GM10847 (cell line): ENCODE measurements around the gene KMT2D.

ENCODE experiments used
- POLR2A ChIP-seq: IDR thresholded peaks from 2 replicates; pipeline ENCODE4 v1.6.1; 2011; ENCODE audit not compliant: insufficient read length; ENCODE audit errors: extremely low read depth

The KMT2D gene

DNA sequence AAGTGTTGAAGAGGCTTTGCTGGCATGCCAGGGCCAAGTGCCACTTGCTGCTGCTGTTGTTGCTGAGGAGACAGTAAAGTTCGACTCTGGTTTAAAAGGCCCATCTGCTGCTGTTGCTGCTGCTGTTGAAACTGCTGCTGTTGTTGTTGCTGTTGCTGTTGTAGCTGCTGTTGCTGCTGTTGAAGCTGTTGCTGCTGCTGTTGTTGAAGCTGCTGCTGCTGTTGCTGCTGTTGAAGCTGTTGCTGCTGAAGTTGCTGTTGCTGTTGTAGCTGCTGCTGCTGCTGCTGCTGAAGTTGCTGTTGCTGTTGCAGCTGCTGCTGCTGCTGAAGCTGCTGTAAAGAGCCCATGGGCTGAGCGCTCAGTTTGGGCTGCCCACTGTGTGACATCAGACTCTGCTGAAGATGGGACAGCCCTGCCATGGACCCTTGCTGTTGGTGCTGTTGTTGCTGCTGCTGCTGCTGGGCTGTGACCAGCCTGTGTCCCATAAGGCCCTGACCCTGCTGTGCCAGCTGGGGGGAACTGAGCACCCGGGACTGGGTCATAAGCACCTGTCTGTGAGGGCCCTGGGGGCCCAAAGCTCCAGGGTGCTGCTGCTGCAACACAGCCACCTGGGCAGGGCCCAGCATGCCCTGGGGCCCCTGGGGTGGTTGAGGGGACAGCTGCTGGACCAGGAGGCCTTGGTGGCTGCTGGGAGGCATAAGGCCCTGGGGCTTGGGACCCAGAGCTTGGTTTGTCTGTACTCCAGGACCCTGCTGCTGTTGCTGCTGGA, 27.7 kb downstream of the KMT2D start:
- TF ChIP-seq POLR2A: no peak

DNA sequence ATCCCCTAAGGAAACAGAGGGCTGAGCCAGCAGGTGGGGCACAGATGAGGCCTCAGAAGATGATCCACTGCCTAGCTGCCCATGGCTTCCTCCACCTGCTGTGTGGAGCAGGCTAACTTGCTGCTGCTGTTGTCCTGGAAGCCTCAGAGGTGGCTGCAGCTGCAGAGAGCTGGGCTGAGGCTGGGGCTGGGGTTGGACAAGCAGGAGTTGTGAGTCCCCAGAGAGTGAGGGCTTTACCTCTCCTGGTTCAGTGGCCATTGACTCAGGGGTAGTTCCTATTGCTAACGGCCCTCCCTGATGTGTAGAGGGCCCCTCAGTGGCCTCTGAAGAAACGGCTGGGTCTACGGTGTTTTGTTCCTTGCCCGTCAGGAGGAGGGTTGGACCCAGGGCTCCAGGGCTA, 28.3 kb downstream of the KMT2D start:
- no peak for TF ChIP-seq POLR2A

GRCh38 chr12:49031573-49032161, 28.9 kb downstream of the KMT2D start:
- no peak for TF ChIP-seq POLR2A

DNA sequence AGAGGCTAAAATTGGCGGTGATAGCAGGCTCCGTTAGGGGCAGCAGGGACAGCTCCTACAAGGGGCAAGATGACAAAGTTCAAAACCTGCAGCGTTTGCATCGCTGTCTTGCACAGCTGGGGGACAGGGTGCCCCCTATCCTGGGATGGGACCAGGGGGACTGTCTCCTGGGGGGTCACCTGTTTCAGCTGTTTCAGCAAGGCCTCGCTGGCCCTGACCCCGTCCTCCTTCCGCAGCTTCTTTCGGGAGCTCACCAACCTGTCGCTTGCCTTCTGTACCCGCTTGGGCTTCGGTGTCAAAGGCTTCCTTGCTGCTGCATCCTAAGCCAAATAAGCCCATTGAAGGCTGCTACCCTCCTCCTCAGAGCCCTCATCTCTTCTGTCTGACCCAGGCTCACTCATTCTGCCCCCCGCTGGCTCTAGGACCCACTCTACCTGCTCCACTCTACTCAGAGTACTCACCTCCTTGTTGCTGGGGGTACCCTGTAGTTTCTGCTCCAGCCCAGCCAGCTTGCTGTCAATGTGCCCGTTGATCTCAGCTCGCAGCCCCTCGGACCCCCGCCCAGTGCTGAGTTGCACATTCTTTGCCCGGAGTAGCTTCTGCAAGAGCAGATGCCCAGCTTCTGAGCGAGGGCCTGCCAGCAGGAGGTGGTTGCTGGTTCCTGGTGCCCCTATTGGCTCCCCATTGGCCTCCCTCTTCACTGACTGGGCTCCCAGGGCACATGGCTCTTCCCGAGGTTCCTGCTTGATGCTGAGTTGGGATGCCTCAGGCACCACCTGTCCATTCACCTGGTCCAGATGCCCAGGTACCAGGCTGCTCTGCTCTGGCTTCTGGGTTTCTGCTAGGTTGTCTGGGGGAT, 29.7 kb downstream of the KMT2D start:
- TF ChIP-seq POLR2A: no peak

GRCh38 chr12:49030119-49030518, 30.5 kb downstream of the KMT2D start:
- no peak for TF ChIP-seq POLR2A

DNA sequence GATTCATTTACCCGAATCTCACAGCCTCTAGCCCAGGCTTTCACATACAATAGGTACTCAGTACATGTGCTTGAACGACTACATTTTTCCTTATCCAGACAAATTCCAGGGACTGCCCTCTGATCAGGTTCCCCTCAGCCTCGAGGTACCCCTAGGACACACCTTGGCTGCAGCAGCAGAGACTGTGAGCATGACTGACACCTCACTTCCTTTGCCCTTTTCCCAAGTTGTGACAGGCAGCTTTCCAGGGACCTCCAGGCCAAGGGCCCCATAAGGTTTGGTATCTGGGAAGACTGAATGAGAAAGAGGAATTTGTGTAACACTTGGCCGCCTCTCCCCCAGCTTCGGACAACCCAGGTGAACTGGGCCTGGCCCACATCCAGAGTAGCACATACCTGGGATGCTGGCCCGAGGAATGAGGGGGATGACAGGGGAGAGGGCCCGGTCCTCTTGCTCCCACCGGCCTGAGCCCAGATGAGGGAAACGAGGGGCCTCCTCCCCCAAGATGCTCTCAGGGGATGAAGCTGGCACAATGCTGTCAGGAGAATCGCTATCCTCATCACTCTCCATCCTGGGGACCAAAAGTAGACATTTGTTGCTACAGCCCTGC, 31.8 kb downstream of the KMT2D start:
- TF ChIP-seq POLR2A: no peak

DNA sequence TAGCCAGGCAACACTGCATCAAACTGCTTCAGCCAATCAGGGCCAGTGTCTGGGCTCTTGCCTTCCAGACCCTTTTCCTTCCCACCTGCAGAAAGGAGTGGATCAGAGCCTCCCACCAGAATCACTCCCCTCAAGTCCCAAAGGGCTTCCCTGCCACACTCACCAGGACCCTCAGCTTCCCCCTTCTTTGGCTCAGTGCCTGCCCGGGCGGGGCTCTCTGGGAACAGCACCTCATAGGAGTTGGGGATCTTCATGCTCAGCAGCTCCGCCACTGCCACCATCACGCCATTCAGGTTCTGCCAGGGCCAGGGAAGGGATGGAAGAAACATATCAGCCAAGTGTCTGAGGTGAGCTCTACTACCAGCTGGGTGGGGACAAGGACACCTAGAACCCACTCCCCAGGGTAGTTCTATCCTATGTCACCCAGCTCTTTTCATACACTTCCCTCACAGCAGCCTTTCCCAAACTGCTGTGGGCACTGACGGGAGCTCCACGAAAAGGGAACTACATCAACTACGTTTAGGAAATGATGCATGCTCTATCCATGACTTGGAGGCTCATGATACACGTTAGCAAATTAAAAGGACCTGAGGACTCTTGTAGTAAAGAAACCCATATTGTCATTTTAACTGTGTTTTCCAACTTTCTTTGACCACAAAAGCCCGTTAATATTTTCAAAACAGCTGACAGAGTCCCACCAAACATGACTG, 32.6 kb downstream of the KMT2D start:
- TF ChIP-seq POLR2A: no peak

GRCh38 chr12:49026678-49027480, 33.7 kb downstream of the KMT2D start:
- no peak for TF ChIP-seq POLR2A

DNA sequence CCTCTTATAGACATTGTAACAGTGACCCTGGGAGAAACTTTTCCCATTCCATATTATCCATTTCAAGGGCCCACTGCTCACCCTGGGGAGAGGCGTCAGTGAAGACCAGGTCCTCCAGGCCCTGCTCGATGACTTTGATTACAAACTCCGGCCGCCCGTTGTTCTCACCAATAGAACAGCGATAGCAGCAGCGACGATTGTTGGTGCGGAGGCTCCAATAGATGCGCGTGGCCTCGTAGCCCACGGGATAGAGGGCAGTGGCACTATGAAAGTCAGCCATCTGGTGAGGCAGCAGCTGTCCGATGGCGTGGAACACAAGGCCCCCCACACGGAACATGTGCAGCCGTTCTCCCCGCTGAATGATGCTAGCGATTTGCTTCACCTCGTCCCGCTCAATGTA, 34.5 kb downstream of the KMT2D start:
- TF ChIP-seq POLR2A: no peak

DNA sequence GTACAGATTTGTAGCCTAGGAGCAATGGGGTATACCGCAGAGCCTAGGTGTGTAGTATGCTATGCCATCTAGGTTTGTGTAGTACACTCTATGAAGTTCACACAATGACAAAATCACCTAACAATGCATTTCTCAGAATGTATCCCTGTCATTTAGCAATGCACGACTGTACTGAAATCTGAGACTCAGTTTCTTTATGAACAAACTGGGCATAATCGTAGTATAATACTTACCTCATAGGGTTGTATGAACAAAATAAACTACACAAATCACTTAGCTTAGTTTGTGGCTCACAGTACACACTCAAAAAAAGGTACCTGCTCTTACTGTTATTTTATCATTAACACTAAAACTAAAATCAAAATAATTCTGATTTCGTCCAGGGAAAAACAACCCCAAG, 35.1 kb downstream of the KMT2D start:
- no peak for TF ChIP-seq POLR2A

DNA sequence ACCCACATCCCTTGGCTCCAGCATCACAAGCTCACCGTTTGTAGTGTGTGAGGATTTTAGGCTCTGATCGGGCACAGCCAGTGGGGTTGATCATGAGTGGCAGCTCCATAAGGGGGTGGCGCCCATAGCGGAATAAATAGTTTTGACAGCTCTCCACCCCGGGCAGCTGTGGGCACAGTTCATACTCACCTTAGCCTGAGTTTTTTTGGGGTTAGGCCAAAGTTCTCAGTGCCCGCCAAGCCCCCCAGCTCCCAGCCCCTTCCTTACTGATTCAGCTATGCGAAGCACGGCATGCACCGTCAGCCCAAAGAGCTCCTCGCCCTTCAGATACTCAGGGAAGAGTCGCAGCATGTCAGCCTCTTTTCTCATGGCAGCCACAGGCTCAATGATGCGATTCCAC, 36.1 kb downstream of the KMT2D start:
- no peak for TF ChIP-seq POLR2A

- TF ChIP-seq POLR2A: no peak
These were observed 36.8 kb downstream of the KMT2D start for GRCh38 chr12:49023812-49024211.

- TF ChIP-seq POLR2A: no peak
These were observed 37.9 kb downstream of the KMT2D start for GRCh38 chr12:49022558-49023178.
